ENCODE measurements around the gene SYNPO2.
"Not testable (repeated sequence)": the region's sequence is repeated elsewhere in the genome, so short reads cannot be mapped to it uniquely, and the experiment has no call there.

Gene SYNPO2

DNA sequence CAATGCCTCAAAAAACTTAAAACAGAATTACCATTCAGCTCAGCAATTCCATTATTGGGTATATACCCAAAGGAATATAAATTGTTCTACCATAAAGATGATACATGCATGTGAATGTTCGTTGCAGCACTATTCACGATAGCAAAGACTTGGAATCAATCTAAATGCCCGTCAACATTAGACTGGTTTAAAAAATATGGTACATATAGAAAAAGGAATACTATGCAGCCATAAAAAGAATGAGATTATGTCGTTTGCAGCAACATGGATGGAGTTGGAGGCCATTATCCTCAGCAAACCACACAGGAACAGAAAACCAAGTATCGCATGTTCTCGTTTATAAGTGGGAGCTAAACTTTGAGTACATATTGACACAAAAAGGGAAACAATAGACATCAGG, 10.9 kb upstream of the SYNPO2 start:
- Histone ChIP-seq H3K36me3 (ENCODE audit: insufficient read depth, low read length) (no peaks in the 10 kb centered on the region), H3K9me2 (replicated peaks; ENCODE audit: low read depth, low read length) (no peaks in the 10 kb centered on the region), H4K20me1 (ENCODE audit: insufficient read depth, low read length, poor library complexity, severe bottlenecking) (no peaks in the 10 kb centered on the region)

GRCh38 chr4:118878507-118878906, 10.1 kb upstream of the SYNPO2 start:
- H3K27me3 ChIP-seq (ENCODE audit: insufficient read depth, low read length, poor library complexity, severe bottlenecking); H3K4me2 ChIP-seq (ENCODE audit: low read depth, low read length, poor library complexity, severe bottlenecking); H3K36me3 ChIP-seq (ENCODE audit: insufficient read depth, low read length); H3K4me1 ChIP-seq (ENCODE audit: insufficient read depth, low read length, poor library complexity, severe bottlenecking); H3K4me3 ChIP-seq (ENCODE audit: low read length, poor library complexity, severe bottlenecking); H3K79me2 ChIP-seq (ENCODE audit: insufficient read depth, low read length); H3K9ac ChIP-seq (ENCODE audit: low read depth, low read length, poor library complexity, severe bottlenecking); H4K20me1 ChIP-seq (ENCODE audit: insufficient read depth, low read length, poor library complexity, severe bottlenecking); H3F3A ChIP-seq (ENCODE audit: low read depth); H2AFZ ChIP-seq (ENCODE audit: low read length); H3K9me2 ChIP-seq (replicated peaks; ENCODE audit: low read depth, low read length); H3K9me3 ChIP-seq (ENCODE audit: insufficient read depth, low read depth, low read length): not testable (repeated sequence)

More for the DNA sequence above, 10.9 kb upstream of the SYNPO2 start:
- H3K4me3 ChIP-seq (ENCODE audit: low read length, poor library complexity, severe bottlenecking), result no peak overlapping the region
- H3K9me3 ChIP-seq (ENCODE audit: insufficient read depth, low read depth, low read length), result no peaks in the 10 kb centered on the region
- no peak overlapping the region for H2AFZ ChIP-seq (ENCODE audit: low read length)
- H3F3A ChIP-seq (ENCODE audit: low read depth), result no peaks in the 10 kb centered on the region
- TF ChIP-seq CTCF (conservative IDR thresholded peaks at IDR 0.05; ENCODE audit: low read length) (no peak), EZH2phosphoT487 (IDR thresholded peaks at IDR 0.05; ENCODE audit: borderline replicate concordance) (no peak)
- H3K9ac ChIP-seq (ENCODE audit: low read depth, low read length, poor library complexity, severe bottlenecking), result no peak overlapping the region
- H3K4me1 ChIP-seq (ENCODE audit: insufficient read depth, low read length, poor library complexity, severe bottlenecking), result no peaks in the 10 kb centered on the region
- H3K27me3 ChIP-seq (ENCODE audit: insufficient read depth, low read length, poor library complexity, severe bottlenecking), result no peaks in the 10 kb centered on the region
- H3K4me2 ChIP-seq (ENCODE audit: low read depth, low read length, poor library complexity, severe bottlenecking), result no peak overlapping the region
- no peaks in the 10 kb centered on the region for H3K79me2 ChIP-seq (ENCODE audit: insufficient read depth, low read length)

GRCh38 chr4:118879409-118879808, 9.2 kb upstream of the SYNPO2 start:
- no peaks in the 10 kb centered on the region for H3K9me3 ChIP-seq (ENCODE audit: insufficient read depth, low read depth, low read length)
- no peaks in the 10 kb centered on the region for H3F3A ChIP-seq (ENCODE audit: low read depth)
- no peak overlapping the region for H3K4me3 ChIP-seq (ENCODE audit: low read length, poor library complexity, severe bottlenecking)
- H2AFZ ChIP-seq (ENCODE audit: low read length), result no peak overlapping the region
- no peaks in the 10 kb centered on the region for H3K4me1 ChIP-seq (ENCODE audit: insufficient read depth, low read length, poor library complexity, severe bottlenecking)
- H3K4me2 ChIP-seq (ENCODE audit: low read depth, low read length, poor library complexity, severe bottlenecking), result no peak overlapping the region
- no peaks in the 10 kb centered on the region for H3K9me2 ChIP-seq (replicated peaks; ENCODE audit: low read depth, low read length)
- H3K79me2 ChIP-seq (ENCODE audit: insufficient read depth, low read length), result no peaks in the 10 kb centered on the region
- H3K27me3 ChIP-seq (ENCODE audit: insufficient read depth, low read length, poor library complexity, severe bottlenecking), result no peaks in the 10 kb centered on the region
- TF ChIP-seq EZH2phosphoT487 (IDR thresholded peaks at IDR 0.05; ENCODE audit: borderline replicate concordance) (no peak), CTCF (conservative IDR thresholded peaks at IDR 0.05; ENCODE audit: low read length) (no peak)
- H3K9ac ChIP-seq (ENCODE audit: low read depth, low read length, poor library complexity, severe bottlenecking), result no peak overlapping the region
- H4K20me1 ChIP-seq (ENCODE audit: insufficient read depth, low read length, poor library complexity, severe bottlenecking), result no peaks in the 10 kb centered on the region
- no peaks in the 10 kb centered on the region for H3K36me3 ChIP-seq (ENCODE audit: insufficient read depth, low read length)

DNA sequence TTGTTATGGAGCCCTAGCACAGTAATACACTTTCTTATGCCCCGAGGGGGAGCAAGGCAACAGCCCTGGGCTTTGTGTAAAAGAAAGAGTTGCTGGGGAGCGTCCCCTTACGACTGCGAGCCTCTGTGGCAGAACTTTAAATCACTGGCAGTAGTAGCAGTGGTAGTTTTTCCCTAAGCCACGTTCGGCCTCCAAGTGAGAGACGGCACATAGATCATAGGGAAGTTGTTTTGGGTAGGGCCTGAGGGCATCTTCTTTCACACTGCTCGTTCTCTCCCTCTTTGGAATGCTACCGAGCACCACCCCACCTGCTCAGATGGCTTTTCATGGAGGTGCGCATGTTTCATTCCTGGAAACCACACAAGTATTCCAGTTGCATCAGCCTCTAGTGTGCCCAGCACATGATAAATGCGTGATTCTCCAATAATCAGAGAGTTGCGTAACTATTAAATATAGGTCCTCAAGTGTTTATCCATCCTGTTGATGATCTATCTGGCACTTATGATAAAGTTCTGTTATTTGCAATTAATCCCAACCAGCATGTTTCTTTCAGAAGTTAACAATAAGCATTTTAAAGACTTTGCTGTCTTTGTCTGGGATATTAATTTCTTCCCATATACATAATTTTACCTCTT, 7.0 kb upstream of the SYNPO2 start:
- Histone ChIP-seq H3K9me2 (replicated peaks; ENCODE audit: low read depth, low read length) (no peaks in the 10 kb centered on the region), H4K20me1 (ENCODE audit: insufficient read depth, low read length, poor library complexity, severe bottlenecking) (no peaks in the 10 kb centered on the region), H3K4me3 (ENCODE audit: low read length, poor library complexity, severe bottlenecking) (no peak overlapping the region), H3K27me3 (ENCODE audit: insufficient read depth, low read length, poor library complexity, severe bottlenecking) (no peaks in the 10 kb centered on the region), H2AFZ (ENCODE audit: low read length) (no peak overlapping the region), H3K9me3 (ENCODE audit: insufficient read depth, low read depth, low read length) (no peaks in the 10 kb centered on the region), H3K79me2 (ENCODE audit: insufficient read depth, low read length) (no peaks in the 10 kb centered on the region), H3K9ac (ENCODE audit: low read depth, low read length, poor library complexity, severe bottlenecking) (no peak overlapping the region), H3F3A (ENCODE audit: low read depth) (no peaks in the 10 kb centered on the region), H3K4me2 (ENCODE audit: low read depth, low read length, poor library complexity, severe bottlenecking) (no peak overlapping the region), H3K4me1 (ENCODE audit: insufficient read depth, low read length, poor library complexity, severe bottlenecking) (no peaks in the 10 kb centered on the region), H3K36me3 (ENCODE audit: insufficient read depth, low read length) (no peaks in the 10 kb centered on the region)
- TF ChIP-seq EZH2phosphoT487 (IDR thresholded peaks at IDR 0.05; ENCODE audit: borderline replicate concordance), result no peak
- no peak for TF ChIP-seq CTCF (conservative IDR thresholded peaks at IDR 0.05; ENCODE audit: low read length)

All from Loucy (cell line).